Stimulated activated CD4-positive, alpha-beta T cell treated with anti-CD3 and anti-CD28 coated beads, Interleukin-2, amount 100 ng/mL, for 48 hours (primary cell): ENCODE measurements around the gene TIGD7.
A peak's percentile ranks its signal among the peaks of the same experiment; 100 is the strongest.
"Not testable (repeated sequence)": the region's sequence is repeated elsewhere in the genome, so short reads cannot be mapped to it uniquely, and the experiment has no call there.

Experiments
- DNase-seq, 2 donors: peaks; one replicate each; pipeline ENCODE4 v3.0.0-alpha.2; 2020

The TIGD7 gene

GRCh38 chr16:3282103-3282729 lies 23.0 kb downstream of the TIGD7 start:
- no peak for DNase-seq

DNA sequence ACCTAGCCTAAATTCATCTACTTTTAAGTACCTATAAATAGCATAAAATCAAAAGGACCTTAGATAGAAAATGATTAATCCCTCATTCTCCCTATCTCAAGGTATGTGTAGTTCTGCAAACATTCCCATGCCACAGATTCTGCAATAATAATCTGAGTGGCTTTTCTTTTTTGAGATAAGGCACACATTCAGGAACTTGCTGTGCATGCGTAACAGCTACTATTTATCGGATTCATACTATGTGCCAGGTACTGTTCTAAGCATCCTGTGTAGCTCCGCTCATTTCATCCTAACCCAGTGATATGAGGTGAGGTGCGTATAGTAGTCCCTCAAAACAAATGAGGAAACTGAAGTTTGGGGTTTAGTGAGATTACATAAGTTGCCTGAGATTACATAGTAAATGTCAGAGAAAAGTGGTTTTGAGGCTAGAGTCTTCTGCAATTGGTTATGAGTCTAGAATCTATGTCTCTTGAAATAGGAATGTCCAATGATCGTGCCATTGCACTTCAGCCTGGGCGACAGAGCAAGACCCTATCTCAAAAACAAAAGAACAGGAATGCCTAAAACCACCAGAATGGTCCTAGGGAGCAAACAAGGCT lies 23.9 kb downstream of the TIGD7 start:
- DNase-seq = no peak

DNA sequence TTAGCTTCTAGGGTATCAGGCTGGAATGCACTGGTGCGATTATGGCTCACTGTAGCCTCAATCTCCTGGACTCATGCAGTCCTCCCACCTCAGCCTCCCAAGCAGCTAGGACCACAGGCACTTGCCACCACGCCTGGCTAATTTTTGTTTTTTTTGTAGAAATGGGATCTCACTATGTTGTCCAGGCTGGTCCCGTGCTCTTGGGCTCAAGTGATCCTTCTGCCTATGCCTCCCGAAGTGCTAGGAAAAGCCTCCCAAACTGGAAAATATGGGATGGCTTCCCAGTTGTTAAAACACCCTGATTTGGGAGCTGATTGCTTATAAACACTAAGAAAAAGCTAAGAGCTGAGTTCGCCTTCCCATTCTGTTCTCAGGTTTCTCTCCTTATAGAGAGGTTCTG lies 28.6 kb downstream of the TIGD7 start:
- no peak for DNase-seq

GRCh38 chr16:3274947-3275346 lies 30.3 kb downstream of the TIGD7 start:
- no peak for DNase-seq

GRCh38 chr16:3274490-3274889 lies 30.7 kb downstream of the TIGD7 start:
- DNase-seq = no peak

DNA sequence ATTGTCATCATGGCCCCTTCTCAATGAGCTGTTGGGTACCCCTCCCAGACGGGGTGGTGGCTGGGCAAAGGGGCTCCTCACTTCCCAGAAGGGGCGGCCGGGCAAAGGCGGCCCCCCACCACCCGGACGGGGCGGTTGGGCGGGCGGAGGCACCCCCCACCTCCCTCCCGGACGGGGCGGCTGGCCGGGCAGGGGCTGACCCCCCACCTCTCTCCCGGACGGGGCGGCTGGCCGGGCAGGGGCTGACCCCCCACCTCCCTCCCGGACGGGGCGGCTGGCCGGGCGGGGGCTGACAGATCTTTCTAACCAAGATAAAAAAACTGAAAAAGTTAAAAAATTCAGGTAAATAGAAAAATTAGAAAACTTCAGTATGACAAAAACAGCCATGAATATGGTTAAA lies 33.9 kb downstream of the TIGD7 start:
- DNase-seq = not testable (repeated sequence)

GRCh38 chr16:3270718-3271117 lies 34.5 kb downstream of the TIGD7 start:
- not testable (repeated sequence) for DNase-seq

- DNase-seq = no peak
Measured at GRCh38 chr16:3268294-3268693, 36.9 kb downstream of the TIGD7 start.

GRCh38 chr16:3266873-3267537 lies 38.2 kb downstream of the TIGD7 start:
- DNase-seq = no peak

DNA sequence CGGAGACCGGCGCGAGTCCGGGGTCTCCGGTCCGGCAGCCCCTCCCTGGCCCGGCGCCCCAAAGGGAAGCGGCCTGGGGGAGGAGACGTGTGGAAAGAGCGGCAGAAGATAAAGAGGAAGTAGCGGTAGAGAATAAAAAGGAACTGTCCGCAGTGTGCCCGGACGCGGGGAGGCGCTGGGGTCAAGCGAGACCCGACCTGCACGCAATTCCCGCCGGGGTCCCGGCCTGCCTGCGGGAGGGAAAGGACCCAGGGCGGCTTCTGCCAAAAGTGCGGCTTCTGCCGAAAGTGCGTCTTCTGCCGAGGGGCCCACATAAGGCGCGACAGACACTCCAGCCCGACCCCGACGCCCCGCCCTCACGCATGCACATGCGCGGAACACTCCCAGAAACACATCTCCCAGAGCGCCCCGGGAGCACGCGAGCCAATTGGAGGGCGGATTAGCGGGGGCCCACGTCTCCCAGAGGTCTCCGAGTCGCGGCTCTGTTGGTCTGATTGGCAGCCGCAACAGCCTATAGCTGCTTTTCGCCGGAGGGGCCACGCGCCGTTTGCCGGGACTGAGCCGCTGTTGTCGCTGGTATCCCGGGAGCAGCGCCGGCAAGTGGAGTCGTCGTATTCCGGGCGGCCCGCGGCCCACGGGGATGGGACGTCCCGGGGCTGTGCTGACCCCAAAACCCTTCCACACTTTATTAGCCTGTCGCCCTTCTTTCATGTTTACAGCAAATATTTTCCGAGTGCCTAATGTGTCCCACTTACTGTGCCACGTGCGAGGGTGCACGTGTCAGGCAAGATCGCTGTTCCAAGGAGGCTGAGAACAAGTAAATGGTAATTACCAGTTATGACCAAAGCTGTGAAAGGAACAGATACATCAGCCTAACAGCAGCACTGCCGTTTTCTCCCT lies 40.8 kb downstream of the TIGD7 start:
- DNase-seq = peak; percentile 87 to 97

DNA sequence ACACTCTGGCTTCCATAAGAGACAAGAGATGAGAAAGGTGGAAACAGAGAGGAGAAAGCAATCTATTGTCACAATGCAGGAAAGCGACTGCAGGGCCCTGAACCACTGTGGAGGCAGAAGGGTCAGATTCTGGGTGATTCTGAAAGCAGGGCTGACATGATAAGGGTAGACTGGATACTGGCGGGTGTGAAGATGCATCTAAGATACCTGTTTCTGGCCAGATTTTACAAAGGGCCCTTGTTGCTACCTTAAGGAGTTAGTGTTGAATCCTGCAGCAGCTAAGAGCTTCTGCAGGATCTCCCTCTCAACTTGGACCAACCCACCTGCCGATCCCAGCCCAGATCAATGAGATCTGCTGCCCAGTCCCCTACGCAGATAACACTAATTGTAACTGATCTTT lies 42.7 kb downstream of the TIGD7 start:
- DNase-seq = no peak

GRCh38 chr16:3259836-3260235 lies 45.4 kb downstream of the TIGD7 start:
- DNase-seq = no peak

DNA sequence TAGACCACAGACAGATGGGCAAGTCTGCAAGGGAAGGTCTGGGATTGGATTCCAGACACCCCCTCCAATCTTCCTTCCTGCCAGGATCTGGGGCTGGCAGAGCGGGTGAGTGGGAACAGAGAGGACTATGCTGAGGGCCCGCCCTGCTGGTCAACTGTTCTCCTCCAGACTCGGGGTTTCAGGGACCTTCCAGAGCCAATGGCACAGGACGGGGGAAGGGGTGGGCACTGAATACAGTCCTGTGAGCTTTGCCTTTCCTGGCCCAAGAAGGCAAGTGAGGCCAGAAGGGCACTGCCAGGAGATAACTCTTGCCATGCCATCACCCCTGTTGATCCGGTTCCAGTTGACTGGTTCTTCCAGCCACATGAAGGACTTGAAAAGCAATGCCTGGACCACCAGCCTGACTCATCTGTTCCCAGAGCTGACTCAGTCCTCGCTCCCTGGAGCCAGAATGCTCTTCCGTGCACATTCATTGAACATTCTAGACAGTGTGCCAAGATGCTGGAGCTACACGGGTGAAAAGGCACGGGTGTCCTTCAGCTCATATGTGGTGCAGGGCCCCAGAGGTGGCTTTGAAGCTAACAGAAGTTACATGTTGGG lies 48.3 kb downstream of the TIGD7 start:
- DNase-seq = no peak

DNA sequence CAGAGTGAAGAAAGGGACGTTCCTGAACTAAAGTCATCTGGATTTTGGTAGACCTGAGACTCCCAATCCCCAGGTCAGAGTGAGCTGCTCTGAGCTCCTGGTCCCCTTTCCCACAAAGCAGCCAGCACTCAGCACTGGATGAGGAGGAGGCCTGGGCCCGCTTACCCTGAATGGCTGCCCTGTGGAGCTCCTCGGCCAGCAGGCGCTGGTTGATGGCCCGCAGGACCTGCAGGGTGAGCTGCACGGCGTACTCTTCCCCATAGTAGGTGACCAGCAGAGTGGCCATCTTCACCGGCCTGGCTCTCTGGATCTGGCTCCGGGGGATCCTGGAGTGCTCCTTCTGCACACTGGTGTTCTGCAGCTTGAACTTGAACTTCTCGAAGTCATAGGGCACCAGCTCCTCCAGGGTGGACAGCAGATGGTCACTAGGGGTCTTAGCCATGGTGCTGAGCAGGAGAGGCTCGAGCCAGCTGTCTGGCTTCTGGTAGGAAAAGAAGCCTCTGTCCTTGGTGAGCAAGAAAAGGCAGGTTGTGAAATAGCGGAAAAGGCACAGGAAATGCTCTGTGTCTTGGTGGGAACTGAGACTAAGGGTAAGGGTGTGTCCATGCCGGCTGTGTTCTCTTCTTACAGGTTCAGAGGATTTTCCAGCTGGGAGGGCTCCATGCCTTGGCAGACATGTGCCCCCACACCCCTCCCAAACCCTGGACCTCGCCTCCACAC lies 48.9 kb downstream of the TIGD7 start, which contains the start of gene MEFV:
Gene MEFV (minus strand): TSS at position 488 of the 720 bp plus-strand sequence. CDS start 46 bp downstream, at position 442.
- no peak for DNase-seq

DNA sequence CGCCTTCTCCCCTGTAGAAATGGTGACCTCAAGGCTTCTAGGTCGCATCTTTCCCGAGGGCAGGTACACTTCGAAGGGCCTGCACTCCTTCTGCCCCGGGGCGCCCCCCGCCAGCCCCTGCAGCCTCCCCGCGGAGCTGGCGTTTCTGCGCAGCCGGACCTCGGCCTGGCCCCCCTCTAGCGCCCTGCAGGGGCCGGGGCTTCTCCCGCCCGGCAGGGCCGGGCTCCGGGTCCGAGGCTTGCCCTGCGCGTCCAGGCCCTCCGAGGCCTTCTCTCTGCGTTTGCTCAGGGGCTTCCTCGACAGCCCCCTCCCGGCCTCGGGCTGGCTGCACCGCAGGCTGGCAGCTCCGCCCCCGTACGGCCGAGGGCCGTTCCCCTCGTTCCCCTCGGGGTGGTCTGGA lies 50.9 kb downstream of the TIGD7 start:
- no peak for DNase-seq

DNA sequence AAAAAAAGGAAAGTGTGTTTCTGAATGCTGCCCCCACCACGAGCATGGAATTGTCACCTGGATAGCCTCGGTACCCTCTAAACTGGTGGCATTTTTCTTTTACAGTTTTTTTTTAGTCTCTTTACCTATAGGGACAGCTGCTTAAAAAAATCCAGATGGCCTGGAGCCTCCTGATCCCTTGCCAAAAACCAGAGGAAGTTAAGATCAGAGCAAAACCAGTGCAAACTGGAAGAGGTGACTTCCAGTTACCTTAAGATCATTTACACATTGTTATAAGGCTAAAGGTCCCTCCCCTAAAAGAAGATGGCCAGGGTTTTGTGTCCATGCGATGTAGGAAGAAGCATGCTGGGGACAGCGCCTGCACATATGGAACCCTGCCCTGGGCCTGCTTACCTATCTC lies 52.3 kb downstream of the TIGD7 start:
- DNase-seq = no peak

DNA sequence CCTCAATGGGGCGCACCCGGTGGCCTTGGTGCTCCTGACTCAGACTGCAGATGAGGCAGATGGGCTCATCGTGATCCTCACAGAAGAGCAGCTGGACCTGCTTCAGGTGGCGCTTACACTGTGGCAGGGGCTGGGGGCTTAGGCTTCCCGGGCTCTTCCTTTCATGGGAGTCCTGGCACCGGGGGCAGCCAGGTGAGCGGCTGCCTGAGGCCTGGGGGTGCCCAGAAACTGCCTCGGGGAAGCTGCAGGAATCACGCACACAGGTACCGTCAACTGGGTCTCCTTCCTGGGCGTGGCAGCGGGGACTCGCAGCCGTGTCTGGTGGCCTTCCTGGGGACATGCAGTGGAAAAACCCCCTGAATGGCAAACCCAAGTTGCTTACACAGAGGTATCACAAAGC lies 55.8 kb downstream of the TIGD7 start:
- DNase-seq = no peak

- DNase-seq = no peak
Measured at GRCh38 chr16:3249020-3249419, 56.2 kb downstream of the TIGD7 start.
